ENCODE measurements around the gene PKD1.
A peak's percentile ranks its signal among the peaks of the same experiment; 100 is the strongest.
"Not testable (repeated sequence)": the region's sequence is repeated elsewhere in the genome, so short reads cannot be mapped to it uniquely, and the experiment has no call there.

Gene PKD1

DNA sequence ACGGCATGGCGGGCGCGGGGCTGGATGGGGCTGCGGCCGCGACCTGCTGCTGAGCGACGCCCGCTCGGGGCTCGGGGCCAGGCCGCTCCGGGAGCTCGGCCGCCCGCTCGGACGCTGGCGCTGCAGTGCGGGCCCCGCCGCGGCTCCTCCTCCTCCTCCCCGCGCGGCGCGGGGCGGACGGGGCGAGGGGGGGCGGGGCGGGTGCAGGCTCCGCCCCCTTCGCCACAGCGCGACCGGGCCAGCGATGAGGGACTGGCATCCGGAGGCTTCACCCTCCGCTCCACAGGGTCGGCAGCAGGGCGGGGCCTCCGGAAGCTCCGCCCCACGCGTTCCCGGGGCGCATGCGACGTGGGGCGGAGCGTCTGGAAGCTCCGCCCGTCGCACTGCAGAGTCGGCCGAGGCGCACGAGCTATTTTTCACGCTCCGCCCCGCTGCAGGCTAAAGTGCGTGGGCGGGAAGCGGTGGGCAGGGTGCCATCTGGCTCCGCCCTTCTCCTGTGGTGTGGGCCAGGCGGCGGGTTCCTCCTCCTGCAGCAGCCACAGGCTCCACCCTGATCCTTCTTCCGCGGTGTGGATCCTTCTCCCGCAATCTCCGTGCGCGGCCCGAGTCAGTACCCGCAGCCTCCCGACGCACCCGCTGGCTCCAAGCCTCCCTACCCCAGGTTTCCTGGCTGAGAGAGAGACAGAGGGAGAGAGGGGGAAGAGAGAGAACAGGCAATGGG lies at the start of gene PKD1:
Gene PKD1 (minus strand): TSS at position 129 of the 721 bp plus-strand sequence. CDS start 209 bp downstream, outside the sequence.
- peak within 1 kb of the TSS; percentile 91 for H3K4me3 Mint-ChIP-seq

DNA sequence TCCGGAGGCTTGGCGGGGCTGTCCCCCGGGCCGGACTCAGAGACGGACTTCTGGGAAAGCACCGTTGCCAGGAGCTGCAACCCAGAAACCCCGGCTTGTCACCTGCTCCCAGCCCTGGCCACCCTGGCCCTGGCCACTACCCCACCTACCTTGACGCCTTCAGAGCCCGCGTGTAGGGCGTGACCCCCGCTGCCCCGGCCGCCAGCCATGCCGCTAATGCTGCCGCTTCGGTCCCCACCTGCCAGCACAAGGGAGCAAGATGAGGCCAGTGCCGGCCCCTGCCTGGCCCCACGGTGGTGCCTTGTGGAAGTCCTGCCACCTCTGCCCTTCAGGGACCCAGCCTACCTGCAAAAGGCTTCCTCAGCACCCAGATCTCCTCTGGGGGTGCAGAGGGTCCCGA lies 49.3 kb upstream of the PKD1 start:
- Mint-ChIP-seq H3K4me3 (no peak overlapping the region), H3K27ac (no peak overlapping the region), H3K9me3 (no peaks in the 10 kb centered on the region), H3K36me3 (ENCODE audit: low read depth) (peaks cover 2% of the 10 kb centered on the region), H3K4me1 (ENCODE audit: low read depth) (no peaks in the 10 kb centered on the region), H3K27me3 (ENCODE audit: low read depth) (no peaks in the 10 kb centered on the region)

More for the DNA sequence above, at the start of gene PKD1:
- not testable (repeated sequence) for H3K9me3 Mint-ChIP-seq; H3K27me3 Mint-ChIP-seq (ENCODE audit: low read depth); H3K4me1 Mint-ChIP-seq (ENCODE audit: low read depth); H3K36me3 Mint-ChIP-seq (ENCODE audit: low read depth)
- H3K27ac Mint-ChIP-seq = peak within 1 kb of the TSS; percentile 94

DNA sequence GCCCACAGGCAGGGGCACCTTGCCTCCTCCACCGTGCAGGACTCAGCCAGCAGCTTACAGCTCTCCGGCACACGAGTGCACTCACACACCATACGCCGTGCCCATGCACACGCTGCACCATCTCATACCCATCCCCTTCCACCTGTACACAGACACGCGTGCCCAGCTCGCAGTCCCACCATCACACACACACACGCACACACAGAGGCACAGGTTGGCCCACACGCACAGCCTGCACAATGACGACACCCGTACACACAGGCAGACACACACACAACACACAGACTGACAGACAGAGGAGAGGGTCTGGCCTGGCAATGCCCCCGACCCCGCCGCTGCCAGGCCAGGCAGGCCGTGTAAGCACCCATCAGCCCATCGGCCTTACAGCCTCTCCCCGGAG lies 48.6 kb upstream of the PKD1 start:
- H3K36me3 Mint-ChIP-seq (ENCODE audit: low read depth) = peaks cover 2% of the 10 kb centered on the region
- no peaks in the 10 kb centered on the region for H3K9me3 Mint-ChIP-seq
- H3K4me1 Mint-ChIP-seq (ENCODE audit: low read depth) = no peaks in the 10 kb centered on the region
- H3K27ac Mint-ChIP-seq = no peak overlapping the region
- no peak overlapping the region for H3K4me3 Mint-ChIP-seq
- H3K27me3 Mint-ChIP-seq (ENCODE audit: low read depth) = no peaks in the 10 kb centered on the region

DNA sequence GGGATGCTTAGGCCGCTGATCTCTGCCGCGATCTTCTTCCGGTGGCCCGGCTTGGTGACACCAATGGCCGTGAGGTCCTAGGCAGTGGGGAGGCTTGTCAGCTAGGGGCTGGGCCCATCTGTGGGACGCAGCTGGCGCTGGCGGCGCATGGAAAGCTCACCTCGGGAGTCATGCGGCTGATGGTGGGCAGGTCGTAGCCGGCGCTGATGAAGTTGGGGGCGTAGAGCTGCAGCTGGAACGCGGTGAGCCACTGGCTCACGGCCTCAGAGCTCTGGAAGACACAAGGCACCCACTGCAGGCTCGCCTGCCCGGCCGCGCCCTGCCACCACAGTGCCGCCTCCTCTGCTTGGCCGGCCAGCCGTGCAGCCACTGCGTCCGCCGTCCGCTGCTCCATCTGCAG lies 48.0 kb upstream of the PKD1 start:
- no peaks in the 10 kb centered on the region for H3K9me3 Mint-ChIP-seq
- no peaks in the 10 kb centered on the region for H3K27me3 Mint-ChIP-seq (ENCODE audit: low read depth)
- no peak overlapping the region for H3K4me3 Mint-ChIP-seq
- no peaks in the 10 kb centered on the region for H3K4me1 Mint-ChIP-seq (ENCODE audit: low read depth)
- H3K27ac Mint-ChIP-seq = no peak overlapping the region
- H3K36me3 Mint-ChIP-seq (ENCODE audit: low read depth) = peaks cover 2% of the 10 kb centered on the region

DNA sequence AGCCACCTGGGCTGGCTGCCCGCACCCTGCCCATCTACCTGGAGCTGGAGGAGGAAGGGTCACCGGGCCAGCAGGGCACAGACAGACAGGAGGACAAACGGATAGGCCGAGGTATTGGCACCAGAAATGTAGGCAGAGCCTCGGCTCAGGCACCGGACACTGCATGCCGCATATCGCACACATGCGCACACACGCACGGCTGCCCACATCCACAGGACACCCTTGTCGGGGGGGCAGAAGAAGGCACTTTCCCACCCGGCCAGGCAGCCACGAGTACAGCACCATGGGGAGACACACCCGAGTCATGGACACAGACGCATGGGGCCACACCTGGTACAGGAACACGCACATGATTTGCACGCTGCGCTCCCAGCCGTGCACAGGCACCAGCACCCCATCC lies 46.3 kb upstream of the PKD1 start:
- H3K9me3 Mint-ChIP-seq = no peaks in the 10 kb centered on the region
- no peak overlapping the region for H3K27ac Mint-ChIP-seq

DNA sequence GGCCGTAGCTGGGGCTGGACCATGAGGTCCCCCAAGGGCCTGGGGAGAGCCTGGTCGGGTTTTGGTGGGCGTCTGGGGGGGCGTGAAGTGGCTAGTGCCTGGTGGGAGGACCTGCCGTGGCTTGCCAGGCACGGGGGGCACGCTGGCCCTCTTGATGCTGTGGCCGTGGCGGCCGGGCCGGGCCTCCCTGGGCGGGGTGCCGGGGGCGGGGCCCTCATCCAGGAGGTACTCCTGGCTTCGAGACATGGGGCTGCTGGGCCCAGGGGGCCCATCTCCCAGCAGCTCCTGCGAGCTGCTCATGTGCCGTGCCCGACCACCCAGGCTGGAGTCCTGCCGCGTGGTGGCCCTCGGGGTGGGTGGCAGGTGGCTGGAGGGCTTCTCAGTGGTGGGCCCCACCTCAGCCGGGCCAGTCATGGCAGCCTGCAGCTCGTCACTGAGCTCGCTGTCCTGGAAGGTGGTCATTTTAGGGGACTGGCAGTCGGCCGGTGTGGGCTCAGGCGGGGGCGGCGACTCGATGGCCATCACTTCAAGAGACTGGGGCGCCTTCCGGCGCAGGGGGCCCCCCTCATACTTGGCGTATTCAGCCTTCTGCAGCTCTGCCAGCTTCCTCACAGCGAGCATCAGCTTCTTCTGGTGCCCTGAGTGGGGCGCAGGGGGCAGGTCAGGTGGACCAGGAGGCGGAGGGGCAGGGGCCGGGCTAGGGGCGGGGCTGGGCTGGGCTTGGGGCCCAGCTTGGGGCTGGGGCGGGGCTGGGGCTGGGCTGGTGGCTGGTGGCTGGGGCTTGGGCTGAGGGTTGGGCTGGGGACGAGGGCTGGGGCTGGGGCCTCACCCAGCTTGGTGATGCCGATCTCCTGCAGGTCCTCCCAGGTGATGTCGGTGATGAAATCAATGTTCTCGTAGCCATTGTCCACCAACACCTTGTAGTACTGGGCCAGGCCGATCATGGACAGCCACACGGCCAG lies 45.5 kb upstream of the PKD1 start:
- H3K36me3 Mint-ChIP-seq (ENCODE audit: low read depth) = peaks cover 2% of the 10 kb centered on the region
- no peaks in the 10 kb centered on the region for H3K4me1 Mint-ChIP-seq (ENCODE audit: low read depth)
- no peak overlapping the region for H3K4me3 Mint-ChIP-seq
- H3K9me3 Mint-ChIP-seq = no peaks in the 10 kb centered on the region
- no peak overlapping the region for H3K27ac Mint-ChIP-seq
- H3K27me3 Mint-ChIP-seq (ENCODE audit: low read depth) = no peaks in the 10 kb centered on the region

More for the DNA sequence above, 46.3 kb upstream of the PKD1 start:
- Mint-ChIP-seq H3K36me3 (ENCODE audit: low read depth) (peaks cover 2% of the 10 kb centered on the region), H3K4me1 (ENCODE audit: low read depth) (no peaks in the 10 kb centered on the region), H3K27me3 (ENCODE audit: low read depth) (no peaks in the 10 kb centered on the region), H3K4me3 (no peak overlapping the region)

DNA sequence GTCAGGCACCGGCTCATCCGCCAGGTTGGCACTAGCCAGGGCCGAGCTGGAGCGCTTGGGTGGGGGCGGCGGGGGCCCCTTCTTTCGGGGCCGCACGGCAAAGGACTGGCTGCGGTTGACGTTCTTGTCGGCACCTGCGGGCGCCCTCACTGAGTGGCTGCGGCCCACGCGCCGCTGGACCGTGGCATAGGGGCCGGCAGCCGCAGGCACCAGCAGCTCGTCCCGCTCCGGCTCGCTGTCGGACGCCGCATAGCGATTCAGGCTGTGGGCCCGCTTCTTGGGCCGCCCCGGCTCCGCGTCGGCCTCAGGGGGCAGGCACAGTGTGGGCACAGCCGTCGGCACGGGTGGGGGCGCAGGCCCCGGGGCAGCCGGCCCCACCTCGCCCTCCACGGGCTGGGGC lies 44.8 kb upstream of the PKD1 start:
- Mint-ChIP-seq H3K36me3 (ENCODE audit: low read depth) (peaks cover 5% of the 10 kb centered on the region), H3K27me3 (ENCODE audit: low read depth) (no peaks in the 10 kb centered on the region), H3K27ac (no peak overlapping the region), H3K9me3 (no peaks in the 10 kb centered on the region), H3K4me1 (ENCODE audit: low read depth) (no peaks in the 10 kb centered on the region), H3K4me3 (no peak overlapping the region)

DNA sequence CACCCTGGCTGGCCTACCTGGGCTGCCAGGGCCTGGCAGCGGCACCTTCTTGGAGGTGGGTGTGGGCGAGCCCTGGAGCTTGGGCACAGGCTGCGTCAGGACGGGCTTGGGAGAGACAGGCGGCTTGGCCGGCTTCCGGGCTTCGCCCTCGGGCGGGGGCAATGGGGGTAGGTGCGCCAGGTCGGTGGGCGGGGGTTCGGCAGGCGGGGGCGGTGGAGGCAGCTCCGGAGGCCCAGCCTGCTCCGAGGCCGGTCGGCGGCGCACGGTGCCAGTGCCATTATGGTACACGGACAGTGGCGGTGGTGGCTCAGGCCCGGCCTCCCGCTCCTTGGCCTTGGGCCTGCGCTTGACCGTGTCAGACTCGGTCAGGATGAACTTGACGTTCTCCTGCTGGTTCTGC lies 43.9 kb upstream of the PKD1 start:
- peaks cover 5% of the 10 kb centered on the region for H3K36me3 Mint-ChIP-seq (ENCODE audit: low read depth)
- H3K27me3 Mint-ChIP-seq (ENCODE audit: low read depth) = no peaks in the 10 kb centered on the region
- H3K4me1 Mint-ChIP-seq (ENCODE audit: low read depth) = no peaks in the 10 kb centered on the region
- no peak overlapping the region for H3K4me3 Mint-ChIP-seq
- no peaks in the 10 kb centered on the region for H3K9me3 Mint-ChIP-seq
- no peak overlapping the region for H3K27ac Mint-ChIP-seq

DNA sequence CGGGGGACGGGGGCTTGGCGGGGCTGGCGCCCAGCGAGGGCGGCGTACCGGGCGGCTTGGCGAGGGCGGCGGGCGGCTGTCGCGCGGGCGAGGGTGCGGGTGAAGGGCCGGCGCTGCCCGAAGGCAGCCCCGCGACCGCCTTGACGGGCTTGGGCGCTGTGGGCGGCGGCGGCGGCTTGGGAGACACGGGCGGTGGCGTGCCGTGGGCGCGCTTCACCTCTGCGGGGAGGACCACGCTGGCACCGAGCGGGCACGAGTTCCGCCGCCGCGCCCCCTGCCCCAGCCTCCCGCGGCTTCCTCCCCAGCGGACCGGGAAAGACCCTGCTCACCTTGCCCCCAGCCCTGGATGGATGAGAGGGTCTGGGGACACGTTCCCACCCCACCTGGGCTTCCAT lies 43.4 kb upstream of the PKD1 start:
- Mint-ChIP-seq H3K36me3 (ENCODE audit: low read depth) (peaks cover 5% of the 10 kb centered on the region), H3K27ac (no peak overlapping the region), H3K27me3 (ENCODE audit: low read depth) (no peaks in the 10 kb centered on the region), H3K4me3 (no peak overlapping the region), H3K9me3 (no peaks in the 10 kb centered on the region), H3K4me1 (ENCODE audit: low read depth) (no peaks in the 10 kb centered on the region)

DNA sequence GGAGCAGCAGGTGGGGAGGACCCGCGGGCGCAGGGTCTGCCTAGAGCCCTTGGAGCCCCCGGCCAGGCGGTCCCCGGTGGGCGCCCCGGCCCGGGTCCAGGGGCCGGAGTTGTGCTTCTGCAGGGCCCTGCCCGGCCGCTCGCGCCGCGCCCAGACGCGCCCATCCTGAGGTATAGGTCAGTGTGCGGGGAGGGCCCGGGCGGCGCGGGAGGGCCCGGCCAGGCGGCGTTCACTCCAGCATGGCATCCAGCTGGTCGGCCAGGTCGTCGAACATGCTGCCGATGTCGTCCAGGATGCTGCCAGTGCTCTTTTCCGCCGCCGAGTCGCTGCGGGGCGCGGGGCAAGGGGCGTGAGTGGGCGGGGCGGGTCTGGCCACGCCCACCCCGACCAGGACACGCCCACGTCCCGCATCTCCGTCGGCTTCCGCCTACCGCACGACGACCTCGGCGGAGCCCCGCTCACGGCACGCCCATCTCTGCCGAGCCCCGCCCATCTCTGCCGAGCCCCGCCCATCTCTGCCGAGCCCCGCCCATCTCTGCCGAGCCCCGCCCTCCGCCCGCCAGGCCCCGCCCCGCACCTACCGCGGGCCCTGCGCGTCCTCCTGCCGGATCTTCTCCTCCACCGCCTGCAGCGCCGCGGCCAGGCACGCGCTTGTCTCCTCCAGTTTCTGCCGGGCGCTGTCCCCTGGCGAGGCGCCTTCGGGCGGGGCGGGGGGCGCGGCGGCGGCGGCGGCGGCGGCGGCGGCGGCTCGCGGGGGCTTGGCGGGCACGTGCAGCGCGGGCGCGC lies 42.8 kb upstream of the PKD1 start:
- Mint-ChIP-seq H3K36me3 (ENCODE audit: low read depth) (peaks cover 8% of the 10 kb centered on the region), H3K4me3 (no peak overlapping the region), H3K27me3 (ENCODE audit: low read depth) (no peaks in the 10 kb centered on the region), H3K9me3 (no peaks in the 10 kb centered on the region), H3K27ac (no peak overlapping the region), H3K4me1 (ENCODE audit: low read depth) (no peaks in the 10 kb centered on the region)

DNA sequence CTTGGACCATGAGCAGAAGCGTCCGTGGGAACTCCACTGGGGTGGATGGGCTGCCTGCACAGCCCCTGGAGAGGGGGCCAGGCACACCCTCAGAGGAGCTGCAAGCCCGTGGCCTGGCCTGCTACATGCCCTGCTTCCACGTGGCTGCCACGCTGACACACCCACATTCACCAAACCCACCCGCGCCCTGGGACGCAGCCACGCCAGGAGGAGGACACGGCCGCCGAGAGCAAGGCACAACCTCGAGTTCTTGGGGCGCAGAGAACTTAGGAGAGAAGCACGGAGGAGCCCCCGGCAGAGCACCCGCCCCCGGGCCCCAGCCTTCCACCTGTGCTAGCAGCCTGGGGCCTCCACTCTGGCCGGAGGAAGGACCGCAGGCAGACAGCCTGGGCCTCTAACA lies 41.9 kb upstream of the PKD1 start:
- no peaks in the 10 kb centered on the region for H3K9me3 Mint-ChIP-seq
- H3K27me3 Mint-ChIP-seq (ENCODE audit: low read depth) = no peaks in the 10 kb centered on the region
- H3K4me3 Mint-ChIP-seq = no peak overlapping the region
- peaks cover 9% of the 10 kb centered on the region for H3K36me3 Mint-ChIP-seq (ENCODE audit: low read depth)
- H3K4me1 Mint-ChIP-seq (ENCODE audit: low read depth) = no peaks in the 10 kb centered on the region
- no peak overlapping the region for H3K27ac Mint-ChIP-seq

DNA sequence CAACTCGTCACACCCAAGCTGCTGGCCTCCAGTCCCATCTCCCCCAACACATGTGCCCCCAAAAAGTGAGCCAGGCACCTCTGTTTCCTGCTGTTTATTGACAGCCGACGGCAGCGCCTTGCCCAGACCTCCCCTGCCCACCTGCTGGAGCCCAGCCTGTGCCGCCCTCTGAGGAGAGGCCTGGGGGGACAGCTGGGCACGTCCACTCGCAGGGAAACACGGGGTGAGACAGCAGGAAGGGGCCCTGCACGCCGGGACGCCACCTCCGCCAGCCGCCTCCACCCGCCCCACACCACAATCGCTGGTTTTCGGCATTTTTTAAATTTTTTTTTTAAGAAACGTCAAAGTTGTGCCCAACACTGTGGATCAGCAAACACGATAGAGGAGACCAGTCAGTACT lies 41.4 kb upstream of the PKD1 start:
- no peaks in the 10 kb centered on the region for H3K4me1 Mint-ChIP-seq (ENCODE audit: low read depth)
- H3K9me3 Mint-ChIP-seq = no peaks in the 10 kb centered on the region
- no peak overlapping the region for H3K27ac Mint-ChIP-seq
- H3K27me3 Mint-ChIP-seq (ENCODE audit: low read depth) = no peaks in the 10 kb centered on the region
- H3K4me3 Mint-ChIP-seq = no peak overlapping the region
- peaks cover 8% of the 10 kb centered on the region for H3K36me3 Mint-ChIP-seq (ENCODE audit: low read depth)

DNA sequence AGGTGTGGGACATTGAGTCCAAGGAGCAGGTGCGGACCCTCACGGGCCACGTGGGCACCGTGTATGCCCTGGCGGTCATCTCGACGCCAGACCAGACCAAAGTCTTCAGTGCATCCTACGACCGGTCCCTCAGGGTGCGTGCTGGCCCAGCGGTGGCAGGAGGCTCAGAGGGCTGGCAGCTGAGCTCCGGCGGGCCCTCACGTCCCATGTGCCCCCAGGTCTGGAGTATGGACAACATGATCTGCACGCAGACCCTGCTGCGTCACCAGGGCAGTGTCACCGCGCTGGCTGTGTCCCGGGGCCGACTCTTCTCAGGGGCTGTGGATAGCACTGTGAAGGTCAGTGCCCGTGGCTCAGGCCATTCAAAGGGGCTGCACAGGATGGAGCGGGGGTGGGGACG lies 40.3 kb upstream of the PKD1 start:
- no peaks in the 10 kb centered on the region for H3K9me3 Mint-ChIP-seq
- no peak overlapping the region for H3K4me3 Mint-ChIP-seq
- H3K4me1 Mint-ChIP-seq (ENCODE audit: low read depth) = no peaks in the 10 kb centered on the region
- peaks cover 8% of the 10 kb centered on the region for H3K36me3 Mint-ChIP-seq (ENCODE audit: low read depth)
- no peak overlapping the region for H3K27ac Mint-ChIP-seq
- no peaks in the 10 kb centered on the region for H3K27me3 Mint-ChIP-seq (ENCODE audit: low read depth)

DNA sequence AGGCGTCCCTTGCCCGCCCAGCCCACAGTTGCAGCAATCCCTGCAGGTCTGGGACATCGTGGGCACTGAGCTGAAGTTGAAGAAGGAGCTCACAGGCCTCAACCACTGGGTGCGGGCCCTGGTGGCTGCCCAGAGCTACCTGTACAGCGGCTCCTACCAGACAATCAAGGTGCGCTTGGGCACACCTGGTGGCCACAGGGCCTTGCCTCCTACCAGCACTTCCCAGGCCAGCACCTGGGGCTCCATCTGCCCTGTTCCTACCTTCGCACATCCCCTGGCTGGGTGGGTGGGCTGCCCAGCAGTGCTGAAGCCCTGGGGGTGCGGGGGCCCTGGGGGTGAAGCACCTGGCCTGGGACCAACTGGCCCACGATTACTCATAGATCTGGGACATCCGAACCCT lies 39.8 kb upstream of the PKD1 start:
- Mint-ChIP-seq H3K4me3 (no peak overlapping the region), H3K27ac (no peak overlapping the region), H3K4me1 (ENCODE audit: low read depth) (no peaks in the 10 kb centered on the region), H3K27me3 (ENCODE audit: low read depth) (no peaks in the 10 kb centered on the region), H3K36me3 (ENCODE audit: low read depth) (peaks cover 8% of the 10 kb centered on the region), H3K9me3 (no peaks in the 10 kb centered on the region)
